Measurements from ENCODE around the gene KCND3. TPM values are rescaled to one million over a fixed set of nuclear protein-coding genes. Genes with fewer than 3 reads are reported as not detected.

Gene KCND3
- total RNA-seq, 1 donor = 0.09 TPM

DNA sequence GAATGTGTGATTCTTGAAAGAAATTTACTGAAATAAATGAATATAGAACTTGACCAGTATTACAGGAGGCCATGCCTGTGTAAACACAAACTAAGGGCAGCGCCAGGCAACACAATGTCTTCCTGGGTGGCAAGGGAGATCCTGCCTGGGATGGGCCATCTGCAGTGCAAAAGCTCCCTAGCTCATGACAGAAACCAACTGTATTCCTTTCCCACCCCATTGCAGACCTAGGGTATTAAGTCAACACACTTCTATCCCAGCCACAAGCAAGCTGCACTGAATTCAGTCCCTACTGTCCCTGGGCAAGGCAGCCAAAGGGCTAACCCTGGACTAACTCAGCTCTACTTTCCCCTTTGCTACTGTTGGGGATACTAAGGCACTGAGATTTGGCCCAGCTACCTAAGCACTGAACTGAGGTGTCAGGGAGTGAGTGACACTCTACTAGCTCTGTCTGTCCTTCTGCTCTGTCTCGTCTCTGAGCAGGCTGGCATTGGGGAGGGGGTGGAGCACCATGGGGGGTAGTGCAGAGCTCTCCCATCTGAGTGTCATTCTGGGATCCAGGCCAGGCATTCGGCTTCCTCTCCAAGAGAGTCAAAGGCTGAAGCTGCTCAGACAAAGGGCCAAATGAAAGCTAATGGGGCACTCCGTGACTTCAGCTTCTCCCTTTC is 252.8 kb downstream of the KCND3 start:
- TF ChIP-seq, protein P1, sequence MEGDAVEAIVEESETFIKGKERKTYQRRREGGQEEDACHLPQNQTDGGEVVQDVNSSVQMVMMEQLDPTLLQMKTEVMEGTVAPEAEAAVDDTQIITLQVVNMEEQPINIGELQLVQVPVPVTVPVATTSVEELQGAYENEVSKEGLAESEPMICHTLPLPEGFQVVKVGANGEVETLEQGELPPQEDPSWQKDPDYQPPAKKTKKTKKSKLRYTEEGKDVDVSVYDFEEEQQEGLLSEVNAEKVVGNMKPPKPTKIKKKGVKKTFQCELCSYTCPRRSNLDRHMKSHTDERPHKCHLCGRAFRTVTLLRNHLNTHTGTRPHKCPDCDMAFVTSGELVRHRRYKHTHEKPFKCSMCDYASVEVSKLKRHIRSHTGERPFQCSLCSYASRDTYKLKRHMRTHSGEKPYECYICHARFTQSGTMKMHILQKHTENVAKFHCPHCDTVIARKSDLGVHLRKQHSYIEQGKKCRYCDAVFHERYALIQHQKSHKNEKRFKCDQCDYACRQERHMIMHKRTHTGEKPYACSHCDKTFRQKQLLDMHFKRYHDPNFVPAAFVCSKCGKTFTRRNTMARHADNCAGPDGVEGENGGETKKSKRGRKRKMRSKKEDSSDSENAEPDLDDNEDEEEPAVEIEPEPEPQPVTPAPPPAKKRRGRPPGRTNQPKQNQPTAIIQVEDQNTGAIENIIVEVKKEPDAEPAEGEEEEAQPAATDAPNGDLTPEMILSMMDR (IDR thresholded peaks at IDR 0.05; ENCODE audit: insufficient read depth, low read length) = no peak
- no peak for DNase-seq (ENCODE audit: low read depth)
- H3K4me3 ChIP-seq (ENCODE audit: low read depth, low read length) = no peak overlapping the region

DNA sequence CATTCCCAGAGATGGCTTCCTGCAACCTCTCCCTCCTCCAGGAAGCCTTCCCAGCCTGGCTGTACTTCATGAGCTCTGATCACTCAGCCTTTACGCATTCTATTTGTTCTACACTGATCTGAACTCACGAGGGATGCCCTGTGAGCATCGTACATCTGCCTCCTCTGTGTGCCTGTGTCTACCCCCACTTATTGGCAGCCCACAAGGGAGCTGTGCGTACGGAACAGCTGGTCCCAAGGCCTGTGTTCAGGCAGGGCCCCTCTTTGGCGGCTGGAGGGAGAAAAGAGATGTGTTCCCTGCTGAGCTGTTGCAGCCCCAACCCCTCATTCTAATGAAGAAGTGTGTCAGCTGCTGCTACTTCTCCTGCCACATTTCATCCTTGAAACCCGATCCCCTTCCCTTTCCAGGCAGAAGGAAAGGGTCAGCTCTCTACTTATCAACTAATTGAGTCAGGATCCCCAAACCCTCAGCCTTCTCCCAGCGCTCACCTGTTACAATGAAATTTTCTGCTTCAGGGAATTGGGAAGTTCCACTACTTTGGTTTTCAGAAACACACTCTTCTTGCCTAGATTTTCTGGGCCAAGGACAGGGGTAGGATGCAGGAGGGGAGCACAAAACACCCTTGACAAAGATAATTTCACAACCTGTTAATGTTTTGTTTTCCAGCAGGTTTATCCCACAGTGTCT is 253.5 kb downstream of the KCND3 start:
- no peak for DNase-seq (ENCODE audit: low read depth)
- no peak overlapping the region for H3K4me3 ChIP-seq (ENCODE audit: low read depth, low read length)

DNA sequence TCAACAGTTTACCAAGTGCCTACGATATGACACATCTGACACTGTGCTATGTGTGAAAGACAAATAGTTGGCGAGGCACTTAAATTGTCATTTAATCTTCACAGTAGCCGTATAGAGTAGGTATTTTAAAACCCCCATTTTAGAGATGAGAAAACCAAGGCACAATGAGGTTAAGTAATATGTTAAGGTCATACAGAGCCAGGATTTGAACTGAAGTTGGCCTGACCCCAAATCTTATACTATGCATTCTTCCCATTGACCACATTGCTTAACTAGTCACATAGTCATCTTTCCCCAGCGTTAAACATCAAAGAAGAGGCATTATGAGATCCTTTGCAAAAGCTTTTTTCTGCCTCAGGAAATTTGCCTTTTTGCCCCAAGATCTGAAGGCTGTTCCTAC is 254.1 kb downstream of the KCND3 start:
- DNase-seq (ENCODE audit: low read depth) = no peak
- H3K4me3 ChIP-seq (ENCODE audit: low read depth, low read length) = no peak overlapping the region
- TF ChIP-seq, protein P1 (IDR thresholded peaks at IDR 0.05; ENCODE audit: insufficient read depth, low read length) = no peak

More for the DNA sequence above, 253.5 kb downstream of the KCND3 start:
- TF ChIP-seq, protein P1 (IDR thresholded peaks at IDR 0.05; ENCODE audit: insufficient read depth, low read length) = no peak

- TF ChIP-seq, protein P1 (IDR thresholded peaks at IDR 0.05; ENCODE audit: insufficient read depth, low read length) = no peak
- no peak for DNase-seq (ENCODE audit: low read depth)
- H3K4me3 ChIP-seq (ENCODE audit: low read depth, low read length) = no peak overlapping the region
Measured at GRCh38 chr1:111734856-111735255, 254.6 kb downstream of the KCND3 start.

DNA sequence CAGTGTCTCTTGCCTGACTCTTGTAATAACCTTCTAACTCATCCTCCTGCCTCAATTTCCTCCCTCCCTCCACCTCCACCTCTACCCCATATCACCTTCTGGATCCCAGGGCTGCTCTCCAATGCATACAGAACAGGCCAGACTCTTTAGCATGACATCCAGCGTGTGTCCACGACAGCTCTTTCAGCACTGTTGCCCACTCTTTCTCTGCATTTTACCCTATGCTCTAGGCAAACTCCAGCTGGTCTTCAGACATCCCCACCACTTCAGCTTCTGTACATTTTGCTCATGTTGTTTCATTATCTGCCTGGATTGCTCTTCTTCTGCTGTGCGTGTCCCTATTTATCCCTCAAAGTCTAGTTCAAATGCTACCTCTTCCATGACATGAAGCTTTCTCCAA is 255.0 kb downstream of the KCND3 start:
- TF ChIP-seq, protein P1 (IDR thresholded peaks at IDR 0.05; ENCODE audit: insufficient read depth, low read length) = no peak
- DNase-seq (ENCODE audit: low read depth) = no peak
- no peak overlapping the region for H3K4me3 ChIP-seq (ENCODE audit: low read depth, low read length)

GRCh38 chr1:111733992-111734341 is 255.5 kb downstream of the KCND3 start:
- no peak for DNase-seq (ENCODE audit: low read depth)
- H3K4me3 ChIP-seq (ENCODE audit: low read depth, low read length) = no peak overlapping the region
- TF ChIP-seq, protein P1 (IDR thresholded peaks at IDR 0.05; ENCODE audit: insufficient read depth, low read length) = no peak
